Iris pigment epithelial cell (primary cell): ENCODE data around the gene SLC45A2.
A peak's percentile ranks its signal among the peaks of the same experiment; 100 is the strongest.
"Not testable (repeated sequence)": the region's sequence is repeated elsewhere in the genome, so short reads cannot be mapped to it uniquely, and the experiment has no call there.

Source experiments
- DNase-seq: peaks from one replicate; pipeline ENCODE4 v3.0.0-alpha.2; 2011; ENCODE audit warnings: low read depth

SLC45A2 gene

DNA sequence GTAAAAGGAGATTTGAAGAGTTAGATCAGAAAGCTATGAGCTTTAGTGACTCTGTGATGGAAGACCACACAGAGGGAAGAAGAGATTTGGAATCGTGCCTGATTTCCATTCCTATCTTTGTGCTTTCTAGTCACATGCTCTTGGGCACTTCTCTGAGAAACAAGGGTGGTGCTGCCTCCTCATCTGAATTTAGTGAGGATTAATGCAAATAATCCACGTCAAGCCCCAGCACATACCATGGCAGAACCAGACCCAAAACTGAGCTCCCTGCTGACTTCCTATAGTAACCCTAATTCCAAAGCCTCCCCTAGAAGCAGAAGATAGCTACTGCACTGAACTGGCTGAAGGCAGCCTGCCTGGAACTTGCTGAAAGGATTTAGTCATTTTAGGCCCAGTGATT, 17.7 kb downstream of the SLC45A2 start:
- no peak for DNase-seq

DNA sequence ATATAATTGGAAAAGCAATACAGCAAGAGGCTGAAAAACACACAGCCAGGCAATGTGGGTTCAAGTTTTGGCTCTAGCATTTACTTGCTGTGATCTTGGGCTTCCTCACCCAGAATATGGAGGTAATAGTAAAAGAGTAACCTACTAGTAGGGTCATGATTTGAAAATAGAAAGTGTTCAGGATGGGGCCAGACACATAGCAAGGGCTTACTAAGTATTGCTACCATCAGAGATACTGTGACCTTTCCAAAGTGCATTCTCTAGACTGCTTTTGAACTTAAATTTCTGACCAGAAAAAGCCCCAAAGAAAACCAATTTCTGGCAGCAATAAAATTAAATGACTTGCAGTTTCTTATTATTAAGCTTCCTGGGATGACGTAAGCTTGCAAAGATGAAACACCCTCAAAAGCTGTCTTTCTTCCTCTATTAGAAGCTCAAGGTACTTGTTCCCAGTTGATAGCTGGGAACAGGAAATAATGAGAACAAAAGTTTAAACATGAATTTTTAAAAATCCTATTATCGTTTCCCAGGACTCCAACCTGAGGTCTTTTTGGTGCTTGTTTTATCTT, 20.3 kb downstream of the SLC45A2 start:
- DNase-seq = peak; percentile 9

DNA sequence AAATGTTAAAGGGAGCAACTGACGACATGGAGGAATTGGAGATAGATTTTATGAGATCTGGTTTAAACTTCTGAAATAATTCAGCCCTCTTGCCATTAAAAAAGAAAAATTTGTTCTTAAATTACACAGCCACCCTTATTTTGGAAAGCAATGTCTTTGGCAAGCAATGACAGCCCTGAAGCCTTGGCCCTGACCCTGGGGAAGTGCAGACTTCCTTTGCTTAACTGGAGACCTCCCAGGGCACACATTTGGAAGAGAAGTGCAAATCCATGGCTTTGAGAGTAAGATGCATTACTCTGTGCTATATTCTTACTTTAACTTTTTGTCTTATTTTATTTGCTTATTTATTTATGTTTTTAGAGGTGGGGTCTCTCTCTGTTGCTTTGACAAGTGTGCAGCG, 26.3 kb downstream of the SLC45A2 start:
- DNase-seq = no peak

DNA sequence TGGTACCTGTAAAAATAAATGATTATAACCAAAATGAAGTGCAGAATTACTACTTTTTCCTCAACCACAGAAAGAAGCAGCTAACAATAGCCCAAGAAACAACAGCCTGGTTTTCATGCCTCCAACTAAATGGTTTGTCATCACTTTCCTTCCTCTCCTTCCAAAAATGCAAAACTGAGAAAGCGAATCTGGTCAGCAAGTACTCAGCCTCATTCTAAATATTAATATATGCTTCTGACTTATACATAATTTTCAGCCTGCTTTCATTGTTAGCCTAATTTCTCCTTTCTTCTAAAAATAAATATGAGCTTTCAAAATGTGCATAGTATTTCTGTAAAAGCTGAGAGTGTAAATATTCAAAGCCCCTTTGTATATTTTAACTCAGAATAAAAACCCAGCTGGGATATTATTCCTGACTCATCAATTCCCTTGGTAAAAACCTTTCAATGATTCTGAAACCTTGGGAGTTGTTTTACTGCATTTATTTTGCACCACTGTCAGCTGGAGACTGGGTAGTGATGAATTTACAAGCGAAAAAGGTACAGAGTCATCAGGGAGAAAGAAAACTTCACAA, 26.8 kb downstream of the SLC45A2 start:
- no peak for DNase-seq

DNA sequence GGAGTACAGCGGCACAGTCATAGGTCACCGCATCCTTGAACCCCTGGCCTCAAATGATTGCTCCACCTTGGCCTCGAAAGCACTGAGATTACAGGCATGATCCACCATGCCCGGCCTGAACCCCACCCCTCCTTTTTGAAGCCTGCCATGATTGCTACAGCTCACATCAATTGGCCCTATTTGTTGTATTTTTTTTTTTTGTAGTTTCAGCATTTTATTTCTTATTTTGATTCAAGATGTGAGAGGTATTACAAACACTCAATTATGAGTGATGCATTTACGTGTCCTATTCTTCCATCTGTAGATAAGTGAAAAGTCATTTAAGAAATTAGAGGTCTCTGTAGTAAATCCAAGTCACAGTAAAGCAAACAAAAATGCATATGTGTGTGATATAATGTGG, 32.3 kb downstream of the SLC45A2 start:
- DNase-seq = not testable (repeated sequence)

DNA sequence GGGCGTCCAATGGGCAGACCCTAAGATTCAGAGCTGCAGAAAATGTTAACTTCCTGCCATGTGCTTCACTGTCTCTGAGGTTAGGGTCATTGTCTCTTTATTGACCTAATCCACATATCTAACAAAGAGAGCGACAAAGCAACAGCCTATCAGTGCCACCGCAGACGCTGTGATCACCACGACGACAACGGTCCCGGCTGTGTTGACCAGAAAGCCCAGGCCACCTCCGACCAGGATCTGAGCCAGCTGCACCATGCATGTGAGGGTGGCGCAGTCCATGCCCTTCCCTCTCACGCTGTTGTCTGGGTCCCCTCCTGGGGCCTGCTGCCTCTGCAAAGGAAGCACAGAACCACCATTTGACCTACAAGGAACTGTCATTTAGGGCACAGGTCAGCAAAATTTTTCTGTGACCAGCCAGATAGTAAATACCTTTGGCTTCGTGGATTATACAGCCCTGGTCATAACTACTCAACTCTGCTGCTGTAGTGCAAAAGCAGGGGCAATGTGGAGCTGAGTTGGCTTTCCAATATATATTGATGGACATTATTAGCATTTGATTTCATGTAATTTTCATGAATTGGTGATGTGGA, 39.9 kb downstream of the SLC45A2 start:
- no peak for DNase-seq

DNA sequence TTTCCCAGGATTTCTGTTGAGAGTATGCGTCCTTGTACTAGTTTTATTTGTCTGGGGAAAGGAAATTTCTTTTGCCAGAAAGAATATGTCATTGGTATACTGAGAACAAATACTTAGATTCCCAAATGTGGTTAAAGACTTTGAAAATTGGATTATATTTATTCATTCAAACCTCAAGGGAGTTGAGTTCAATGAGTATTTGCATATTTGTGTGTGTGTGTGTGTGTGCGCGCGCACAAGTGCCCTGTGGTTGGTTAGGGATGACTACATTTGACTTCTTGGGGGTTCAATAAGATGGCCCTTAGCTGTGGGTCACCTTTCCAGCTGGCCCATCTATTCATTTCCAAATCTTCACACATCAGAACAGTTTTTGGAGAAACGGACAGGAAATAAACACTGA, 43.4 kb downstream of the SLC45A2 start:
- DNase-seq = no peak

DNA sequence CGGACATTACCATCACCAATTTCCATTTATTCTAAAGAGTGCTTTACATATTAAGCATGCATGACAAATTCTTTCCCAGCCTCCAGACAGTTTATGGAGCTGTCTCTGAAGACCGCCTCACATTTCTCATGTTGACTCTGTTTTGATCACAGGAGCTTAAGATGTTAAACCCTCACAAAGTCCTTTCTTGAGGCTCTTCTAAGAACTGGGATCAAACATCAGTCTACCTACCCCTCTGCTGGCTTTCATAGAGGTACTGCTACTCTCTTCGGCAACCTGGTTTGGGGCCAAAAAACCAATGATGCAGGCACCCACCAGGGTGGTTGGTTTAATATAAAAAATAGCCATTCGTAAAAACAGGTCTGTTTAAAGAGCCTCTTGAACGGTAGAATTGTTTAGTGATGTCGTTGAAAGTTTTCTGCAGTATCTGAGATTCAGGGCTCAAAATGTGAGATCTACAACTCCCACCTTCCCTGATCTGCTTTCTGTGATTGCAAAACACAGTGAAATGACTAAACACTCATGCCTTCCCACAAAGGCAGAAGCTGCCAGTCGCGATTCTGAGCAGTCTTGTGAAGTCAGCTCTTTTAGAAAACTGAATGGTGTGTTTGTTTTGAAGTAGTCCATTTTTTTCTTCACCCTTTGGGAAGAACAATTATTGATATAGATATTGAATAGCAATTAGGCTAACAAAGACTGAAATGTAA, 44.8 kb downstream of the SLC45A2 start:
- DNase-seq = peak; percentile 79

DNA sequence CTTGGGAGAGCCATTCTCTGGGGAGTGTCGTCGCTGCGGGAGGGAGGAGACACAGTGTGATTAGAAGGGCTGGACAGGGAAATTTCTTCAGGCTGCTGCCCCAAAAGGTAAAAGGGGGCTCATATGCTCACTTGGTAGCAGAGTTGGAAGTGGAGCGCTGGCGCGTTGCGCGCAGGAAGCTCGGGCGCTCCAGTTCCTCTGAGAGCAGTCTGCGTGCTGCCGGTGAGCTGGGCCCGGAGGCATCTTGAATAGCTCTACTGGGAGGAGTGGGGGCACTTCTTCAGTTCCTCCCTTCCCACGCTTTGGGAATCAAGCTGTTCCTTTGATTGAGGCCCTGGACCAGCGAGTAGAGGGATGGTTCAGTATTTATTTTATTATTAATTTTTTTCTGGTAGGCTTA, 45.6 kb downstream of the SLC45A2 start:
- no peak for DNase-seq

DNA sequence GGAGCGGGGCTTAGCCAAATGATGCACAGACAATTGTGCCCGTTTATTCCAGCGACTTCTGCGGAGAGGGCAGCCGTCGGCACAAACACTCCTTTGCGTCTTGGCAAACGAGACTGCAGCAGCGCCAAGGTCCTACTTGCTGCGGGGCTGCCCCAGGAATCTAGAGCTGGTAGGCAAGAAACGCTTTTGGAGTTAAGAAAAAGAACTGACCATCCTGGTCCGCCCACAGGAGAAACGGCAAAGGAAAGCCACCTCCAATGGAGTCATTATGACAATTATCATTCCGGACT, 46.0 kb downstream of the SLC45A2 start:
- no peak for DNase-seq

DNA sequence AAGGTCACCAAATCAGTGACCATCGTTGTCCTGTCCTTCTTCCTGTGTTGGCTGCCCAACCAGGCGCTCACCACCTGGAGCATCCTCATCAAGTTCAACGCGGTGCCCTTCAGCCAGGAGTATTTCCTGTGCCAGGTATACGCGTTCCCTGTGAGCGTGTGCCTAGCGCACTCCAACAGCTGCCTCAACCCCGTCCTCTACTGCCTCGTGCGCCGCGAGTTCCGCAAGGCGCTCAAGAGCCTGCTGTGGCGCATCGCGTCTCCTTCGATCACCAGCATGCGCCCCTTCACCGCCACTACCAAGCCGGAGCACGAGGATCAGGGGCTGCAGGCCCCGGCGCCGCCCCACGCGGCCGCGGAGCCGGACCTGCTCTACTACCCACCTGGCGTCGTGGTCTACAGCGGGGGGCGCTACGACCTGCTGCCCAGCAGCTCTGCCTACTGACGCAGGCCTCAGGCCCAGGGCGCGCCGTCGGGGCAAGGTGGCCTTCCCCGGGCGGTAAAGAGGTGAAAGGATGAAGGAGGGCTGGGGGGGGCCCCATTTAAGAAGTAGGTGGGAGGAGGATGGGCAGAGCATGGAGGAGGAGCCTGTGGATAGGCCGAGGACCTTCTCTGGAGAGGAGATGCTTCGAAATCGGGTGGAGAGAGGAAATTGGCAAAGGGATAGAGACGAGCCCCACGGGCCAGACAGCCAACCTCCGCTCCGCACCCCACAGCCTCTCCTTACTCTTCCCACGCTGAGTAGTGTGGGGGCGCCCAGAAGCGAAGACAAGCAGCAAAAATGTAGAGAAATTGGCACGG, 46.6 kb downstream of the SLC45A2 start:
- no peak for DNase-seq

DNA sequence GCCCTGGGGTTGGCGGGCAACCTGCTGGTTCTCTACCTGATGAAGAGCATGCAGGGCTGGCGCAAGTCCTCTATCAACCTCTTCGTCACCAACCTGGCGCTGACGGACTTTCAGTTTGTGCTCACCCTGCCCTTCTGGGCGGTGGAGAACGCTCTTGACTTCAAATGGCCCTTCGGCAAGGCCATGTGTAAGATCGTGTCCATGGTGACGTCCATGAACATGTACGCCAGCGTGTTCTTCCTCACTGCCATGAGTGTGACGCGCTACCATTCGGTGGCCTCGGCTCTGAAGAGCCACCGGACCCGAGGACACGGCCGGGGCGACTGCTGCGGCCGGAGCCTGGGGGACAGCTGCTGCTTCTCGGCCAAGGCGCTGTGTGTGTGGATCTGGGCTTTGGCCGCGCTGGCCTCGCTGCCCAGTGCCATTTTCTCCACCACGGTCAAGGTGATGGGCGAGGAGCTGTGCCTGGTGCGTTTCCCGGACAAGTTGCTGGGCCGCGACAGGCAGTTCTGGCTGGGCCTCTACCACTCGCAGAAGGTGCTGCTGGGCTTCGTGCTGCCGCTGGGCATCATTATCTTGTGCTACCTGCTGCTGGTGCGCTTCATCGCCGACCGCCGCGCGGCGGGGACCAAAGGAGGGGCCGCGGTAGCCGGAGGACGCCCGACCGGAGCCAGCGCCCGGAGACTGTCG, 47.3 kb downstream of the SLC45A2 start:
- DNase-seq = no peak

DNA sequence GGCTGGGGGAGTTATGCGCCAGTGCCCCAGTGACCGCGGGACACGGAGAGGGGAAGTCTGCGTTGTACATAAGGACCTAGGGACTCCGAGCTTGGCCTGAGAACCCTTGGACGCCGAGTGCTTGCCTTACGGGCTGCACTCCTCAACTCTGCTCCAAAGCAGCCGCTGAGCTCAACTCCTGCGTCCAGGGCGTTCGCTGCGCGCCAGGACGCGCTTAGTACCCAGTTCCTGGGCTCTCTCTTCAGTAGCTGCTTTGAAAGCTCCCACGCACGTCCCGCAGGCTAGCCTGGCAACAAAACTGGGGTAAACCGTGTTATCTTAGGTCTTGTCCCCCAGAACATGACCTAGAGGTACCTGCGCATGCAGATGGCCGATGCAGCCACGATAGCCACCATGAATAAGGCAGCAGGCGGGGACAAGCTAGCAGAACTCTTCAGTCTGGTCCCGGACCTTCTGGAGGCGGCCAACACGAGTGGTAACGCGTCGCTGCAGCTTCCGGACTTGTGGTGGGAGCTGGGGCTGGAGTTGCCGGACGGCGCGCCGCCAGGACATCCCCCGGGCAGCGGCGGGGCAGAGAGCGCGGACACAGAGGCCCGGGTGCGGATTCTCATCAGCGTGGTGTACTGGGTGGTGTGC, 48.0 kb downstream of the SLC45A2 start, which contains the start of gene RXFP3:
TSS of gene RXFP3 (plus strand) at position 6 of the 636 bp plus-strand sequence. CDS start at position 361, 355 bp downstream.
- DNase-seq = peak; percentile 57

DNA sequence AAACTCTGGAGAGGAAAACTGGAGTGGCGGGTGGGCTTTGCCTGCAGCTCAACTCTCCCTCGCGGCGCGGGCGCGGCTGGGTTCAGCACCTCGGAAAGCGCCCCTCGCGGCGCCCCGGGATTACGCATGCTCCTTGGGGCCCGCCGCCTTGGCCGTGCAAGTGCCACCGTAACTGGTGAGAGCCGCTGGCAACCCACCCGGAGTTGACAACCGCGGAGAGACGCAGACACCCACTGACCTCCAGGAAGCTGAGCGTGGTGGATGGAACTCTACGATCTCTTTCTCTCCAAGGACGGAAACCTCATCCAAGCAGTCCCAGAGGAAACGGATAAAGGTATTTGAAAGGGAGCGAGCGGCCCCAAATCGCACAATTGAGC, 48.5 kb downstream of the SLC45A2 start:
- DNase-seq = peak; percentile 68

DNA sequence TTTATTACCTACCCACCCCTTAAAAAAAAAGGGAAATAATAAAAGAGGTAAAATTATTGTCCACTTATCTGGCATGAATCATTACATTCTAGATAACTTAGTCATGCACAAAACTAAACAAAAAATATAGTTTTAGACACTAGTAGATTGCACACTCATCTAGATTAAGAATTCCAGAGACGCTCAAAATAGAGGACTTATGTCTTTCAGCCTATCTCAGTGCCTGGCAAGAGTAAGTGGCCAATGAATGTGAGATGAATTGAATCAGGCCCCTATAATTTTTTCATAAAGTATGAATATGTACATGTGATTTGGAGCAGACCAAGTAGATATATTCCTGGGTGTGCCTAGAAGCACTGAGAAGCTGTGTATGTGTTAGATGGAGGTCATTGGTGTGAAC, 50.3 kb downstream of the SLC45A2 start:
- peak; percentile 70 for DNase-seq

DNA sequence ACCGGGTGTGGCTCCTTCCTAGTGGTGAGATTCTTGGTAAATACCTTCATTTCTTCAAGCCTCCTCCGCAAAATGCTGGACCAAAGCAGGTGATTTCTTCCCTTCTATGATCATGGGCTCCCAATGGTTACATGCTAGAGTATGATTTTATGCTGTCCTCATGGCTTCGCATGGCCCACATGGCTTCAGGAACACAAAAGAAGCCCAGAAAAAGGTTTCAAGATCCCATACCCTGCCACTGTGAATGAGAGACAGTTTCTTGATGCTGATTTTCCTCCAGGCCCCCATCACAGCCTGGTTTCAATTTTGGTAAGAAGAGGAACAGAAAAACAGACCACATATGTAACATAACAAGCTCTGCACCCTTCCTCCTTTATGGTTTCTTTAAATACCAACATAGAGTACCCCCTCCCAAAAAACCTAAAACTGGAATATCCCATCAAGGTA, 50.7 kb downstream of the SLC45A2 start:
- DNase-seq = no peak

DNA sequence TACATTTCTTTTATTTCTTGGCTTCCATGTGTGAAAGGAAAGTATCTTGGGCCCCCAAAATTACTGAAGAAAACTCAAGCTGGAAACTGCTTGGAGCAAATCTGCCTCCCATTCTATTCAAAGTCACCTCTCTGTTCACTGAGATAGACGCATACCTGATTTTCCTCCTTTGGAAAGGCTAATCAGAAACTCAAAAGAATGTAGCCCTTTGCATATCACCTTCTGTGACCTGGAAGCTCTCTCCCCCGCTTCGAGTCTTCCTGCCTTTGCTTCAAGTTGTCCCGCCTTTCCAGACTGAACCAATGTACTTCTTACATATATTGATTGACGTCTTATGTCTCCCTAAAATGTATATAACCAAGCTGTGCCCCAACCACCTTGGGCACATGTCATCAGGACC, 53.4 kb downstream of the SLC45A2 start:
- DNase-seq = no peak

DNA sequence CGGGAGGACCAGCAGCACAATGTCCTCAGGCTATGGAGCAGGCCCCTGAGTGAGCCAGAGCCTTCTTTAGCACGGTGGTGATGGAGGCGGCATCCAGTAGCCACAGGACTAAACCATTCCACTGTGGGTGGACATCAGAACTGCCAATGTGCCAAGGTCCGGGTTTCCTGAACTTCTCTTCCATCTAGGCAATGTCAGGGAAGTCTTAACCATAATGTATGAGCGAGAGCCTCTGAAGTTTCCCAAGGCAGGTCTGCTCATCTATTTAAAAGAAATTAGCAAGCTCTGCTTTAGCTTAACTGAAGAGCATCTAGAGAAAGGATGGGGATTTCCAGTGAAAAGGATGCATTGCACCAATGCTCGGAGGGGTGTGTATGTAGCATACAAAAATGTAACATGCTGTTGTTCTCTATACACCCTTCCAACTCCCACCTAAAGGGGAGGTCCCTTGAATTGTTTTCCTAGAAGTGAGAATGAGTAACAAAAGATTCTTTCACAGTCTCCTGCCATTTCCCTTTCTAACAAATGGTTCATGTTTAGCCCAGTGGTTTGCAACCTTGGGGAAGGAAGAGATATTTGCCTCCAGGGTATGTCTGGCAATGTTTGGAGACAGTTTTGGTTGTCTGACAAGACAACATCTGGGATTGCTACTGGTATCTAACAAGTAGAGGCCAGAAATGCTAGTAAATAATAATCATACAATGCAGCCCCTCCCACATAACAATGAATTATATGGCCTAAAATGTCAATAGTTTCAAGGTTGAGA, 54.4 kb downstream of the SLC45A2 start:
- no peak for DNase-seq

DNA sequence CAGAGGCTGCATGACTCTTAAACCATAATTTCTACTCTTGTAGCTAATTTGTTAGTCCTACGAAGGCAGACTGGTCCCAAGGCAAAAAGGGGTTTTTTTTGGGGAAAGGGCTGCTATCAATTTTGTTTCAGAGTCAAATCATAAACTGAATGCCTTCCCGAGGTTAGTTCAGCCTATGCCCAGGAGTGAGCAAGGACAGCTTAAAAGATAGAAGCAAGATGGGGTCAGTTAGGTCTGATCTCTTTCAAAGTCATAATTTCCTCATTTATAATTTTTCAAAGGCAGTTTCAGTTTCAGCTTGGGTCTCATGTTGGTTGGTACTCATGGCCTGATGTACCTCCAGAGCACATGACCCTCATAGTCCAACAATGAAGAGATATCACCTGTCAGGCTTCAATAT, 56.2 kb downstream of the SLC45A2 start:
- DNase-seq = no peak

DNA sequence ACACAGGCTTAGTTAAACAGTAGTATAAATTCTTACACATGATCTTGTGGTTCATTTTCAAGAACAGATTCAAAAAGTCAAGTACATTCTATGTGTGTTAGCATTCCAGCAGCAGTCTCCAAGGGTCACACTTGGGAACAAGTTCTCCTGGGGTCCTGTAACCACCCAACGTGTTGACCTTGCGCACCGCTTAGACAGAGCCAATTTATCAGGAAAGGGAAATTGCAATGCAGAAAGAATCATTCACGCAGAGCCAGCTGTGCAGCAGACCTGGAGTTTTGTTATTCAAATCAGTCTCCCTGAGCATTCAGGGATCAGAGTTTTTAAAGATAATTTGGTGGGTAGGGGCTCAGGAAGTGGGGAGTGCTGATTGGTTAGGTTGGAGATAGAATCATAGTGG, 56.8 kb downstream of the SLC45A2 start:
- DNase-seq = no peak

DNA sequence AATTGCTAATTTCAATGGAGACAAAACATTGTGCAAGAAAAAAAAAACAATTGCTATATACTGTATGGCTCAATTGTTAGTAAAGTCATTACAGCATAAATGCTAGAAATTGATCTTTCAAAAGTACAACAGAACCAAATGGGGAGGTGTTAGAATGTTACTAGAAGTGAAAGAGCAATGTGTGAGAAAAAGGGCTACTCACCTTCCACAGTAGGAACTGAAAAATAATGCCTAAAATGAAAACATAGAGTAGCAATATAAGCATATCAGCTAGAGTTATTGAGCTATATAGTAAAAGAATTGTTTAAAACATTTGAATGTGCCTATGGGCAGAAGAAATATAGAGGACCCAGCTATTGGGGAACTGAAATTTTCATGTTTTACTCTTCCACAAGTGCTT, 59.2 kb downstream of the SLC45A2 start:
- DNase-seq = no peak
